Measurements from ENCODE around the gene RAB3A. TPM values are rescaled to one million over a fixed set of nuclear protein-coding genes. Genes with fewer than 3 reads are reported as not detected.

Gene RAB3A
- total and polyA plus RNA-seq, 2 donors (not counting 3 experiments of a cell fraction or from before 2014, with no cell fraction given) = 0.88 to 0.90 TPM

- POLR2A ChIA-PET = interaction anchor here (0.5 to 0.6 kb wide), 2 partner anchors 89 to 100 kb away, joined by 3 to 5 read pairs; partner anchors contain the start of gene JUND
- DNase-seq (ENCODE audit: low read depth, low spot score) = peak; percentile 100
- peak within 1 kb of the TSS; percentile 82 for H2AFZ ChIP-seq (ENCODE audit: low read depth, low read length)
- no peaks in the 10 kb centered on the region for H3K9me1 ChIP-seq (replicated peaks; ENCODE audit: control insufficient read depth, extremely low read depth, insufficient read depth, low read length)
- peaks cover 0 to 6% of the 10 kb centered on the region in 2 experiments for H3K36me3 ChIP-seq (ENCODE audit: control insufficient read depth in 2 of 2, extremely low read depth in 1 of 2, insufficient read depth in 2 of 2, low read length in 2 of 2)
- intact Hi-C loops (cut with micrococcal nuclease) = loop anchor here (1.0 to 2.0 kb wide), 6 partner anchors 11 to 224 kb away; partner anchors contain the start of genes LSM4, PIK3R2 and RAB3A
- H4K20me1 ChIP-seq (replicated peaks; ENCODE audit: control insufficient read depth, extremely low read depth, insufficient read depth, low read length) = no peaks in the 10 kb centered on the region
- H3K79me2 ChIP-seq (ENCODE audit: control insufficient read depth, insufficient read depth, low read length) = no peaks in the 10 kb centered on the region
- no peaks in the 10 kb centered on the region for H3K27me3 ChIP-seq (ENCODE audit: control insufficient read depth in 2 of 2, insufficient read depth in 2 of 2, low read length in 2 of 2)
- H3K27ac ChIP-seq (ENCODE audit: insufficient read depth, low read depth, low read length) = peak within 1 kb of the TSS; percentile 56
- H3K9ac ChIP-seq (replicated peaks; ENCODE audit: extremely low read depth, insufficient read depth, low read length) = peak within 1 kb of the TSS; percentile 72
- no peaks in the 10 kb centered on the region for H3K9me3 ChIP-seq (replicated peaks; ENCODE audit: control insufficient read depth, insufficient read depth, low read length)
- no TSS peak for BruUV-seq (replicated peaks)
- peak; percentile 100 for FAIRE-seq
- H3K4me2 ChIP-seq (ENCODE audit: insufficient read depth, low read length) = peak within 1 kb of the TSS; percentile 81
- CTCF ChIA-PET = interaction anchor here (0.6 to 4.0 kb wide), 19 partner anchors 11 to 223 kb away, joined by 3 to 100 read pairs (median 7); partner anchors contain the start of gene RAB3A
- H3K4me3 ChIP-seq (replicated peaks in 1 of 3; ENCODE audit: insufficient read depth in 1 of 3, low read depth in 1 of 3, low read length in 3 of 3) = peak within 1 kb of the TSS; percentile 78 to 85 (median 82)
- dilution Hi-C loops (cut with MboI; ENCODE audit: extremely low pct_ligation_motif_present, low sequenced_read_pairs) = no loop called here
- TF ChIP-seq MYC (IDR thresholded peaks at IDR 0.05; ENCODE audit: low read depth, low read length) = no peak
- TF ChIP-seq POLR2AphosphoS5 (IDR thresholded peaks at IDR 0.05; ENCODE audit: insufficient read depth, low read depth, low read length) = peak; percentile 73
- TF ChIP-seq MAX (IDR thresholded peaks at IDR 0.05; ENCODE audit: insufficient read depth, insufficient read length) = no peak
- TF ChIP-seq, protein P1, sequence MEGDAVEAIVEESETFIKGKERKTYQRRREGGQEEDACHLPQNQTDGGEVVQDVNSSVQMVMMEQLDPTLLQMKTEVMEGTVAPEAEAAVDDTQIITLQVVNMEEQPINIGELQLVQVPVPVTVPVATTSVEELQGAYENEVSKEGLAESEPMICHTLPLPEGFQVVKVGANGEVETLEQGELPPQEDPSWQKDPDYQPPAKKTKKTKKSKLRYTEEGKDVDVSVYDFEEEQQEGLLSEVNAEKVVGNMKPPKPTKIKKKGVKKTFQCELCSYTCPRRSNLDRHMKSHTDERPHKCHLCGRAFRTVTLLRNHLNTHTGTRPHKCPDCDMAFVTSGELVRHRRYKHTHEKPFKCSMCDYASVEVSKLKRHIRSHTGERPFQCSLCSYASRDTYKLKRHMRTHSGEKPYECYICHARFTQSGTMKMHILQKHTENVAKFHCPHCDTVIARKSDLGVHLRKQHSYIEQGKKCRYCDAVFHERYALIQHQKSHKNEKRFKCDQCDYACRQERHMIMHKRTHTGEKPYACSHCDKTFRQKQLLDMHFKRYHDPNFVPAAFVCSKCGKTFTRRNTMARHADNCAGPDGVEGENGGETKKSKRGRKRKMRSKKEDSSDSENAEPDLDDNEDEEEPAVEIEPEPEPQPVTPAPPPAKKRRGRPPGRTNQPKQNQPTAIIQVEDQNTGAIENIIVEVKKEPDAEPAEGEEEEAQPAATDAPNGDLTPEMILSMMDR (IDR thresholded peaks at IDR 0.05; ENCODE audit: extremely low read depth in 1 of 2, insufficient read depth in 1 of 2, low read depth in 1 of 2, low read length in 2 of 2) = no peak
- no peak for TF ChIP-seq GATA2 (IDR thresholded peaks at IDR 0.05; ENCODE audit: insufficient read depth, insufficient read length, low read depth, low read length)
- TF ChIP-seq JUN (IDR thresholded peaks at IDR 0.05; ENCODE audit: borderline replicate concordance, insufficient read depth, insufficient read length, low read depth) = no peak
- TF ChIP-seq FOS (IDR thresholded peaks at IDR 0.05; ENCODE audit: borderline replicate concordance, insufficient read depth, low read length) = no peak
- TF ChIP-seq POLR2A (IDR thresholded peaks at IDR 0.05; ENCODE audit: low read depth, low read length) = peak; percentile 66
- TF ChIP-seq EZH2 (IDR thresholded peaks at IDR 0.05; ENCODE audit: borderline replicate concordance, low read depth, low read length, severe bottlenecking) = peak; percentile 94
- peaks cover 14% of the 10 kb centered on the region for H3K4me1 ChIP-seq (ENCODE audit: control insufficient read depth, extremely low read depth, insufficient read depth, low read length)
These were observed 11.0 kb downstream of the RAB3A start, which contains the start of gene MPV17L2 for GRCh38 chr19:18192673-18193387. TSS of gene MPV17L2 (plus strand) at chr19:18193218. CDS start at chr19:18193282, 64 bp downstream.
